K562 (cell line): ENCODE data around the gene CD300LB.
"Not testable (repeated sequence)": the region's sequence is repeated elsewhere in the genome, so short reads cannot be mapped to it uniquely, and the experiment has no call there.

Experiments used
- CBX2 ChIP-seq: fragments of 200-600 bp; sonication (generic); IDR thresholded peaks from one replicate; pipeline ENCODE4 v1.6.1; 2012; ENCODE audit warnings: mild to moderate bottlenecking, low read length, inconsistent platforms; ENCODE audit not compliant: insufficient read depth, poor library complexity, severe bottlenecking
- FOXK2 ChIP-seq, 2 experiments: fragments of 450-650 bp; IDR thresholded peaks in 1 of 2; conservative IDR thresholded peaks in 1 of 2; 2 replicates each; pipeline ENCODE4 v1.6.1; 2016; ENCODE audit warnings: low read depth in 2 of 2, mild to moderate bottlenecking in 1 of 2

GRCh38 chr17:74573635-74574034 lies 42.4 kb upstream of the CD300LB start:
- TF ChIP-seq CBX2; FOXK2 (conservative IDR thresholded peaks at IDR 0.05 in 1 of 2, IDR thresholded peaks at IDR 0.05 in 1 of 2; ENCODE audit: low read depth in 2 of 2): not testable (repeated sequence)
